Measurements from ENCODE around the gene TRIM44. TPM values are rescaled to one million over a fixed set of nuclear protein-coding genes. Genes with fewer than 3 reads are reported as not detected.

TRIM44 gene
- total and polyA plus RNA-seq, 4 experiments from 2014 or later, result 34.7 to 53.1 (median 48.7) TPM

- H3K4me1 Mint-ChIP-seq, result no peaks in the 10 kb centered on the region
- intact Hi-C loops (cut with micrococcal nuclease), result no loop called here
- H3K4me3 Mint-ChIP-seq, result no peak overlapping the region
- H3K4me1 ChIP-seq (ENCODE audit: insufficient read depth, low read length), result no peaks in the 10 kb centered on the region
- no peaks in the 10 kb centered on the region for H3K36me3 Mint-ChIP-seq
- no peak overlapping the region for H3K4me3 ChIP-seq (ENCODE audit: low read length in 2 of 2)
- H3K9me3 ChIP-seq (ENCODE audit: control insufficient read depth in 1 of 2, low read length in 2 of 2), result no peaks in the 10 kb centered on the region
- H3K27ac ChIP-seq (ENCODE audit: low read depth, low read length), result no peak overlapping the region
- H3K27me3 Mint-ChIP-seq, result peaks cover 44 to 47% of the 10 kb centered on the region in 2 donors
- no peak for DNase-seq
- H3K27ac Mint-ChIP-seq, result no peak overlapping the region
- no peaks in the 10 kb centered on the region for H3K36me3 ChIP-seq (ENCODE audit: insufficient read depth, low read length)
- H3K9me3 Mint-ChIP-seq, result no peaks in the 10 kb centered on the region
- POLR2A ChIA-PET (ENCODE audit: partially characterized antibody), result no interaction called here
- CTCF ChIA-PET (ENCODE audit: partially characterized antibody), result no interaction called here
- H3K27me3 ChIP-seq (ENCODE audit: insufficient read depth, low read length), result peaks cover 8% of the 10 kb centered on the region
Observed at GRCh38 chr11:35632301-35632700, 30.3 kb upstream of the TRIM44 start.

- POLR2A ChIA-PET (ENCODE audit: partially characterized antibody), result no interaction called here
- no peak for DNase-seq
- Mint-ChIP-seq H3K27ac (no peak overlapping the region), H3K9me3 (no peaks in the 10 kb centered on the region), H3K27me3 (peaks cover 35 to 36% of the 10 kb centered on the region in 2 donors), H3K4me3 (no peak overlapping the region), H3K36me3 (no peaks in the 10 kb centered on the region), H3K4me1 (no peaks in the 10 kb centered on the region)
- Histone ChIP-seq H3K9me3 (ENCODE audit: control insufficient read depth in 1 of 2, low read length in 2 of 2) (no peaks in the 10 kb centered on the region), H3K27ac (ENCODE audit: low read depth, low read length) (no peak overlapping the region), H3K36me3 (ENCODE audit: insufficient read depth, low read length) (no peaks in the 10 kb centered on the region), H3K4me3 (ENCODE audit: low read length in 2 of 2) (no peak overlapping the region), H3K4me1 (ENCODE audit: insufficient read depth, low read length) (no peaks in the 10 kb centered on the region), H3K27me3 (ENCODE audit: insufficient read depth, low read length) (peaks cover 8% of the 10 kb centered on the region)
- intact Hi-C loops (cut with micrococcal nuclease), result no loop called here
- CTCF ChIA-PET (ENCODE audit: partially characterized antibody), result no interaction called here
Observed at GRCh38 chr11:35633827-35634423, 28.6 kb upstream of the TRIM44 start.

- peaks cover 23 to 28% of the 10 kb centered on the region in 2 donors for H3K27me3 Mint-ChIP-seq
- H3K9me3 ChIP-seq (ENCODE audit: control insufficient read depth in 1 of 2, low read length in 2 of 2), result no peaks in the 10 kb centered on the region
- H3K4me1 ChIP-seq (ENCODE audit: insufficient read depth, low read length), result no peaks in the 10 kb centered on the region
- H3K4me1 Mint-ChIP-seq, result no peaks in the 10 kb centered on the region
- POLR2A ChIA-PET (ENCODE audit: partially characterized antibody), result no interaction called here
- H3K4me3 Mint-ChIP-seq, result no peak overlapping the region
- H3K36me3 Mint-ChIP-seq, result no peaks in the 10 kb centered on the region
- H3K27me3 ChIP-seq (ENCODE audit: insufficient read depth, low read length), result peaks cover 8% of the 10 kb centered on the region
- H3K36me3 ChIP-seq (ENCODE audit: insufficient read depth, low read length), result no peaks in the 10 kb centered on the region
- DNase-seq, result no peak
- H3K9me3 Mint-ChIP-seq, result no peaks in the 10 kb centered on the region
- no peak overlapping the region for H3K27ac ChIP-seq (ENCODE audit: low read depth, low read length)
- CTCF ChIA-PET (ENCODE audit: partially characterized antibody), result interaction anchor here (0.6 to 1.3 kb wide), 2 partner anchors 22 to 286 kb away, joined by 3 to 4 read pairs; no protein-coding TSS in a partner anchor
- intact Hi-C loops (cut with micrococcal nuclease), result no loop called here
- no peak overlapping the region for H3K4me3 ChIP-seq (ENCODE audit: low read length in 2 of 2)
- no peak overlapping the region for H3K27ac Mint-ChIP-seq
Observed at GRCh38 chr11:35635933-35636332, 26.6 kb upstream of the TRIM44 start.

GRCh38 chr11:35639591-35640179 is 22.9 kb upstream of the TRIM44 start:
- no peaks in the 10 kb centered on the region for H3K9me3 ChIP-seq (ENCODE audit: control insufficient read depth in 1 of 2, low read length in 2 of 2)
- ChIA-PET CTCF (ENCODE audit: partially characterized antibody) (no interaction called here), POLR2A (ENCODE audit: partially characterized antibody) (no interaction called here)
- no peaks in the 10 kb centered on the region for H3K9me3 Mint-ChIP-seq
- no peaks in the 10 kb centered on the region for H3K36me3 ChIP-seq (ENCODE audit: insufficient read depth, low read length)
- H3K27ac Mint-ChIP-seq, result no peak overlapping the region
- intact Hi-C loops (cut with micrococcal nuclease), result no loop called here
- H3K27ac ChIP-seq (ENCODE audit: low read depth, low read length), result no peak overlapping the region
- no peaks in the 10 kb centered on the region for H3K4me1 ChIP-seq (ENCODE audit: insufficient read depth, low read length)
- H3K4me1 Mint-ChIP-seq, result no peaks in the 10 kb centered on the region
- no peaks in the 10 kb centered on the region for H3K36me3 Mint-ChIP-seq
- H3K4me3 ChIP-seq (ENCODE audit: low read length in 2 of 2), result no peak overlapping the region
- no peak overlapping the region for H3K4me3 Mint-ChIP-seq
- H3K27me3 Mint-ChIP-seq, result peaks cover 17% of the 10 kb centered on the region in 2 donors
- DNase-seq, result no peak
- H3K27me3 ChIP-seq (ENCODE audit: insufficient read depth, low read length), result peaks cover 4% of the 10 kb centered on the region

GRCh38 chr11:35641171-35641897 is 21.2 kb upstream of the TRIM44 start:
- Mint-ChIP-seq H3K4me1 (no peaks in the 10 kb centered on the region), H3K27me3 (peaks cover 9 to 10% of the 10 kb centered on the region in 2 donors), H3K36me3 (no peaks in the 10 kb centered on the region), H3K4me3 (no peak overlapping the region), H3K9me3 (peaks cover 0 to 3% (median 0%) of the 10 kb centered on the region in 8 donors), H3K27ac (no peak overlapping the region)
- Histone ChIP-seq H3K36me3 (ENCODE audit: insufficient read depth, low read length) (no peaks in the 10 kb centered on the region), H3K27me3 (ENCODE audit: insufficient read depth, low read length) (no peaks in the 10 kb centered on the region), H3K27ac (ENCODE audit: low read depth, low read length) (no peak overlapping the region), H3K4me3 (ENCODE audit: low read length in 2 of 2) (no peak overlapping the region), H3K4me1 (ENCODE audit: insufficient read depth, low read length) (no peaks in the 10 kb centered on the region), H3K9me3 (ENCODE audit: control insufficient read depth in 1 of 2, low read length in 2 of 2) (no peaks in the 10 kb centered on the region)
- ChIA-PET POLR2A (ENCODE audit: partially characterized antibody) (no interaction called here), CTCF (ENCODE audit: partially characterized antibody) (no interaction called here)
- DNase-seq, result no peak
- intact Hi-C loops (cut with micrococcal nuclease), result no loop called here

GRCh38 chr11:35641964-35642363 is 20.6 kb upstream of the TRIM44 start:
- Mint-ChIP-seq H3K27me3 (peaks cover 6 to 8% of the 10 kb centered on the region in 2 donors), H3K27ac (no peak overlapping the region), H3K36me3 (no peaks in the 10 kb centered on the region), H3K4me3 (no peak overlapping the region), H3K9me3 (peaks cover 0 to 3% (median 0%) of the 10 kb centered on the region in 8 donors), H3K4me1 (no peaks in the 10 kb centered on the region)
- Histone ChIP-seq H3K4me3 (ENCODE audit: low read length in 2 of 2) (no peak overlapping the region), H3K27me3 (ENCODE audit: insufficient read depth, low read length) (no peaks in the 10 kb centered on the region), H3K4me1 (ENCODE audit: insufficient read depth, low read length) (no peaks in the 10 kb centered on the region), H3K36me3 (ENCODE audit: insufficient read depth, low read length) (no peaks in the 10 kb centered on the region), H3K9me3 (ENCODE audit: control insufficient read depth in 1 of 2, low read length in 2 of 2) (no peaks in the 10 kb centered on the region), H3K27ac (ENCODE audit: low read depth, low read length) (no peak overlapping the region)
- intact Hi-C loops (cut with micrococcal nuclease), result no loop called here
- no peak for DNase-seq
- CTCF ChIA-PET (ENCODE audit: partially characterized antibody), result no interaction called here
- POLR2A ChIA-PET (ENCODE audit: partially characterized antibody), result no interaction called here

GRCh38 chr11:35647421-35648093 is 15.0 kb upstream of the TRIM44 start:
- POLR2A ChIA-PET (ENCODE audit: partially characterized antibody), result no interaction called here
- CTCF ChIA-PET (ENCODE audit: partially characterized antibody), result interaction anchor here (0.7 to 1.0 kb wide), 2 partner anchors 19 to 32 kb away, joined by 3 read pairs; no protein-coding TSS in a partner anchor
- H3K4me1 Mint-ChIP-seq, result no peaks in the 10 kb centered on the region

More at GRCh38 chr11:35647421-35648093, 15.0 kb upstream of the TRIM44 start:
- Mint-ChIP-seq H3K9me3 (peaks cover 0 to 3% (median 0%) of the 10 kb centered on the region in 8 donors), H3K36me3 (no peaks in the 10 kb centered on the region), H3K27ac (no peak overlapping the region), H3K4me3 (no peak overlapping the region), H3K27me3 (peaks cover 9 to 29% of the 10 kb centered on the region in 2 donors)
- no peak for DNase-seq
- H3K9me3 ChIP-seq (ENCODE audit: control insufficient read depth in 1 of 2, low read length in 2 of 2), result no peaks in the 10 kb centered on the region
- H3K27me3 ChIP-seq (ENCODE audit: insufficient read depth, low read length), result no peaks in the 10 kb centered on the region
- no peaks in the 10 kb centered on the region for H3K36me3 ChIP-seq (ENCODE audit: insufficient read depth, low read length)
- H3K27ac ChIP-seq (ENCODE audit: low read depth, low read length), result no peak overlapping the region
- H3K4me3 ChIP-seq (ENCODE audit: low read length in 2 of 2), result no peak overlapping the region
- H3K4me1 ChIP-seq (ENCODE audit: insufficient read depth, low read length), result no peaks in the 10 kb centered on the region
- intact Hi-C loops (cut with micrococcal nuclease), result no loop called here
